ENCODE measurements around the gene PIGH. TPM values are rescaled to one million over a fixed set of nuclear protein-coding genes. Genes with fewer than 3 reads are reported as not detected.

PIGH gene
- polyA plus RNA-seq, 1 of the 3 experiments (the other 2 are of a cell fraction), result 23.6 TPM

GRCh38 chr14:67581643-67582042 is 18.4 kb downstream of the PIGH start:
- TF ChIP-seq RAD21 (IDR thresholded peaks at IDR 0.05; ENCODE audit: low read length), result no peak
- no peak for TF ChIP-seq PBX3 (IDR thresholded peaks at IDR 0.05)
- TF ChIP-seq MAX (IDR thresholded peaks at IDR 0.05; ENCODE audit: low read depth), result no peak
- Histone ChIP-seq H3F3A (replicated peaks; ENCODE audit: insufficient read depth) (no peaks in the 10 kb centered on the region), H3K79me2 (ENCODE audit: insufficient read depth) (no peaks in the 10 kb centered on the region), H3K9me2 (no peaks in the 10 kb centered on the region), H3K9ac (no peak overlapping the region), H3K9me3 (no peaks in the 10 kb centered on the region), H3K4me3 (ENCODE audit: low read depth in 2 of 2, low read length in 1 of 2) (no peak overlapping the region), H3K27ac (ENCODE audit: low read depth in 2 of 2, low read length in 1 of 2) (no peak overlapping the region), H3K36me3 (replicated peaks in 1 of 2; ENCODE audit: control insufficient read depth in 1 of 2, insufficient read depth in 2 of 2, low read length in 1 of 2) (no peaks in the 10 kb centered on the region), H4K20me1 (ENCODE audit: insufficient read depth) (no peaks in the 10 kb centered on the region), H3K4me2 (no peak overlapping the region), H3K27me3 (ENCODE audit: insufficient read depth) (no peaks in the 10 kb centered on the region), H3K4me1 (ENCODE audit: control insufficient read depth in 1 of 2, insufficient read depth in 2 of 2, low read depth in 1 of 2, low read length in 1 of 2) (no peaks in the 10 kb centered on the region), H2AFZ (ENCODE audit: low read depth) (no peak overlapping the region)
- no peak for DNase-seq
- POLR2A ChIA-PET, result no interaction called here
- 100% methylated on average over 1 of the region's 1 CpG for WGBS (ENCODE audit: low lambda C conversion rate)
- CTCF ChIA-PET, result interaction anchor here (0.9 to 24.4 kb wide), 13 partner anchors 8 to 165 kb away, joined by 3 to 237 read pairs (median 5); partner anchors contain the start of genes PIGH and RDH12

- no peak overlapping the region for H3K4me3 ChIP-seq (ENCODE audit: low read depth in 2 of 2, low read length in 1 of 2)
- H4K20me1 ChIP-seq (ENCODE audit: insufficient read depth), result no peaks in the 10 kb centered on the region
- H3K27me3 ChIP-seq (ENCODE audit: insufficient read depth), result no peaks in the 10 kb centered on the region
- H2AFZ ChIP-seq (ENCODE audit: low read depth), result no peak overlapping the region
- no peaks in the 10 kb centered on the region for H3K79me2 ChIP-seq (ENCODE audit: insufficient read depth)
- ChIA-PET CTCF (interaction anchor here (0.9 to 24.4 kb wide), 13 partner anchors 7 to 152 kb away, joined by 3 to 237 read pairs (median 5); partner anchors contain the start of genes PIGH and RDH12), POLR2A (no interaction called here)
- no peaks in the 10 kb centered on the region for H3K36me3 ChIP-seq (replicated peaks in 1 of 2; ENCODE audit: control insufficient read depth in 1 of 2, insufficient read depth in 2 of 2, low read length in 1 of 2)
- no peak for DNase-seq
- no peak overlapping the region for H3K4me2 ChIP-seq
- no peak overlapping the region for H3K9ac ChIP-seq
- no peak overlapping the region for H3K27ac ChIP-seq (ENCODE audit: low read depth in 2 of 2, low read length in 1 of 2)
- H3K4me1 ChIP-seq (ENCODE audit: control insufficient read depth in 1 of 2, insufficient read depth in 2 of 2, low read depth in 1 of 2, low read length in 1 of 2), result no peaks in the 10 kb centered on the region
- H3K9me3 ChIP-seq, result no peaks in the 10 kb centered on the region
- WGBS (ENCODE audit: low lambda C conversion rate), result 79% methylated on average over 8 of the region's 11 CpGs
- TF ChIP-seq NRF1 (IDR thresholded peaks at IDR 0.05; ENCODE audit: low read depth, low read length) (no peak), JUND (IDR thresholded peaks at IDR 0.05) (no peak), TCF12 (IDR thresholded peaks at IDR 0.05) (no peak), NFIC (IDR thresholded peaks at IDR 0.05; ENCODE audit: borderline replicate concordance) (no peak), REST (IDR thresholded peaks at IDR 0.05; ENCODE audit: low read depth, low read length) (no peak), PBX3 (IDR thresholded peaks at IDR 0.05) (no peak), CHD2 (IDR thresholded peaks at IDR 0.05; ENCODE audit: low read length, partially characterized antibody) (no peak), SIN3A (IDR thresholded peaks at IDR 0.05; ENCODE audit: borderline replicate concordance, low read depth, low read length) (no peak), EP300 (IDR thresholded peaks at IDR 0.05; ENCODE audit: borderline replicate concordance in 1 of 2, low read depth in 1 of 2, low read length in 1 of 2) (no peak), FOXM1 (IDR thresholded peaks at IDR 0.05; ENCODE audit: low read depth) (no peak), USF1 (IDR thresholded peaks at IDR 0.05; ENCODE audit: borderline replicate concordance, low read depth) (no peak), FOSL2 (IDR thresholded peaks at IDR 0.05; ENCODE audit: borderline replicate concordance, low read depth) (no peak)
- no peaks in the 10 kb centered on the region for H3K9me2 ChIP-seq
- no peaks in the 10 kb centered on the region for H3F3A ChIP-seq (replicated peaks; ENCODE audit: insufficient read depth)
Measured at GRCh38 chr14:67580336-67581171, 19.5 kb downstream of the PIGH start.
